ENCODE data around the gene HS6ST2.

The HS6ST2 gene

GRCh38 chrX:132673331-132673730 lies 285.1 kb downstream of the HS6ST2 start:
- TF ChIP-seq POLR2AphosphoS5 (IDR thresholded peaks at IDR 0.05; ENCODE audit: borderline replicate concordance, low read depth, low read length) = no peak
- no peak for TF ChIP-seq FOXP2 (optimal IDR thresholded peaks at IDR 0.05; ENCODE audit: control extremely low read depth, extremely low read length, insufficient read depth)
- no peak for TF ChIP-seq EZH2 (IDR thresholded peaks at IDR 0.05)
- no peak overlapping the region for H3K4me3 ChIP-seq
- DNase-seq (ENCODE audit: low read depth, low spot score) = no peak

GRCh38 chrX:132671229-132671641 lies 287.2 kb downstream of the HS6ST2 start:
- no peaks in the 10 kb centered on the region for H3K9me3 ChIP-seq (ENCODE audit: low read depth, low read length)
- no peak overlapping the region for H3K4me3 ChIP-seq
- no peak overlapping the region for H3K27ac ChIP-seq
- DNase-seq (ENCODE audit: low read depth, low spot score) = no peak
- TF ChIP-seq FOXP2 (optimal IDR thresholded peaks at IDR 0.05; ENCODE audit: control extremely low read depth, extremely low read length, insufficient read depth) = no peak
- no peak for TF ChIP-seq EZH2 (IDR thresholded peaks at IDR 0.05)
- TF ChIP-seq POLR2AphosphoS5 (IDR thresholded peaks at IDR 0.05; ENCODE audit: borderline replicate concordance, low read depth, low read length) = no peak
- H3K9ac ChIP-seq (ENCODE audit: insufficient read length) = no peak overlapping the region
- no peaks in the 10 kb centered on the region for H3K36me3 ChIP-seq (ENCODE audit: insufficient read depth, low read length)

More at GRCh38 chrX:132673331-132673730, 285.1 kb downstream of the HS6ST2 start:
- Histone ChIP-seq H3K36me3 (ENCODE audit: insufficient read depth, low read length) (no peaks in the 10 kb centered on the region), H3K27ac (no peak overlapping the region), H3K9ac (ENCODE audit: insufficient read length) (no peak overlapping the region), H3K9me3 (ENCODE audit: low read depth, low read length) (no peaks in the 10 kb centered on the region)

GRCh38 chrX:132669142-132669541 lies 289.3 kb downstream of the HS6ST2 start:
- H3K4me3 ChIP-seq = no peak overlapping the region
- H3K27ac ChIP-seq = no peak overlapping the region
- DNase-seq (ENCODE audit: low read depth, low spot score) = no peak
- no peaks in the 10 kb centered on the region for H3K9me3 ChIP-seq (ENCODE audit: low read depth, low read length)
- no peaks in the 10 kb centered on the region for H3K36me3 ChIP-seq (ENCODE audit: insufficient read depth, low read length)
- TF ChIP-seq FOXP2 (optimal IDR thresholded peaks at IDR 0.05; ENCODE audit: control extremely low read depth, extremely low read length, insufficient read depth) = no peak
- no peak for TF ChIP-seq EZH2 (IDR thresholded peaks at IDR 0.05)
- no peak for TF ChIP-seq POLR2AphosphoS5 (IDR thresholded peaks at IDR 0.05; ENCODE audit: borderline replicate concordance, low read depth, low read length)
- no peak overlapping the region for H3K9ac ChIP-seq (ENCODE audit: insufficient read length)

GRCh38 chrX:132668178-132668577 lies 290.3 kb downstream of the HS6ST2 start:
- no peaks in the 10 kb centered on the region for H3K36me3 ChIP-seq (ENCODE audit: insufficient read depth, low read length)
- no peak overlapping the region for H3K9ac ChIP-seq (ENCODE audit: insufficient read length)
- no peak for DNase-seq (ENCODE audit: low read depth, low spot score)
- H3K9me3 ChIP-seq (ENCODE audit: low read depth, low read length) = no peaks in the 10 kb centered on the region
- TF ChIP-seq POLR2AphosphoS5 (IDR thresholded peaks at IDR 0.05; ENCODE audit: borderline replicate concordance, low read depth, low read length) (no peak), EZH2 (IDR thresholded peaks at IDR 0.05) (no peak), FOXP2 (optimal IDR thresholded peaks at IDR 0.05; ENCODE audit: control extremely low read depth, extremely low read length, insufficient read depth) (no peak)
- H3K4me3 ChIP-seq = no peak overlapping the region
- H3K27ac ChIP-seq = no peak overlapping the region

GRCh38 chrX:132665676-132666075 lies 292.8 kb downstream of the HS6ST2 start:
- no peak overlapping the region for H3K9ac ChIP-seq (ENCODE audit: insufficient read length)
- TF ChIP-seq POLR2AphosphoS5 (IDR thresholded peaks at IDR 0.05; ENCODE audit: borderline replicate concordance, low read depth, low read length) (no peak), EZH2 (IDR thresholded peaks at IDR 0.05) (no peak), FOXP2 (optimal IDR thresholded peaks at IDR 0.05; ENCODE audit: control extremely low read depth, extremely low read length, insufficient read depth) (no peak)
- no peak for DNase-seq (ENCODE audit: low read depth, low spot score)
- H3K27ac ChIP-seq = no peak overlapping the region
- no peaks in the 10 kb centered on the region for H3K9me3 ChIP-seq (ENCODE audit: low read depth, low read length)
- H3K36me3 ChIP-seq (ENCODE audit: insufficient read depth, low read length) = no peaks in the 10 kb centered on the region
- H3K4me3 ChIP-seq = no peak overlapping the region

- Histone ChIP-seq H3K9me3 (ENCODE audit: low read depth, low read length) (no peaks in the 10 kb centered on the region), H3K36me3 (ENCODE audit: insufficient read depth, low read length) (no peaks in the 10 kb centered on the region), H3K27ac (no peak overlapping the region), H3K9ac (ENCODE audit: insufficient read length) (no peak overlapping the region), H3K4me3 (no peak overlapping the region)
- TF ChIP-seq POLR2AphosphoS5 (IDR thresholded peaks at IDR 0.05; ENCODE audit: borderline replicate concordance, low read depth, low read length) (no peak), EZH2 (IDR thresholded peaks at IDR 0.05) (no peak), FOXP2 (optimal IDR thresholded peaks at IDR 0.05; ENCODE audit: control extremely low read depth, extremely low read length, insufficient read depth) (no peak)
- DNase-seq (ENCODE audit: low read depth, low spot score) = no peak
Measured at GRCh38 chrX:132664273-132664672, 294.2 kb downstream of the HS6ST2 start.

- TF ChIP-seq POLR2AphosphoS5 (IDR thresholded peaks at IDR 0.05; ENCODE audit: borderline replicate concordance, low read depth, low read length) (no peak), EZH2 (IDR thresholded peaks at IDR 0.05) (no peak), FOXP2 (optimal IDR thresholded peaks at IDR 0.05; ENCODE audit: control extremely low read depth, extremely low read length, insufficient read depth) (no peak)
Measured at GRCh38 chrX:132662844-132663243, 295.6 kb downstream of the HS6ST2 start.

GRCh38 chrX:132657876-132658275 lies 300.6 kb downstream of the HS6ST2 start:
- TF ChIP-seq EZH2 (IDR thresholded peaks at IDR 0.05) (no peak), POLR2AphosphoS5 (IDR thresholded peaks at IDR 0.05; ENCODE audit: borderline replicate concordance, low read depth, low read length) (no peak), FOXP2 (optimal IDR thresholded peaks at IDR 0.05; ENCODE audit: control extremely low read depth, extremely low read length, insufficient read depth) (no peak)
- Histone ChIP-seq H3K36me3 (ENCODE audit: insufficient read depth, low read length) (no peaks in the 10 kb centered on the region), H3K27ac (no peak overlapping the region), H3K9ac (ENCODE audit: insufficient read length) (no peak overlapping the region), H3K4me3 (no peak overlapping the region), H3K9me3 (ENCODE audit: low read depth, low read length) (no peaks in the 10 kb centered on the region)
- DNase-seq (ENCODE audit: low read depth, low spot score) = no peak

More at GRCh38 chrX:132662844-132663243, 295.6 kb downstream of the HS6ST2 start:
- Histone ChIP-seq H3K4me3 (no peak overlapping the region), H3K27ac (no peak overlapping the region), H3K9me3 (ENCODE audit: low read depth, low read length) (no peaks in the 10 kb centered on the region), H3K36me3 (ENCODE audit: insufficient read depth, low read length) (no peaks in the 10 kb centered on the region), H3K9ac (ENCODE audit: insufficient read length) (no peak overlapping the region)
- DNase-seq (ENCODE audit: low read depth, low spot score) = no peak

GRCh38 chrX:132652871-132653270 lies 305.6 kb downstream of the HS6ST2 start:
- TF ChIP-seq FOXP2 (optimal IDR thresholded peaks at IDR 0.05; ENCODE audit: control extremely low read depth, extremely low read length, insufficient read depth) (no peak), POLR2AphosphoS5 (IDR thresholded peaks at IDR 0.05; ENCODE audit: borderline replicate concordance, low read depth, low read length) (no peak), EZH2 (IDR thresholded peaks at IDR 0.05) (no peak)
- no peak overlapping the region for H3K9ac ChIP-seq (ENCODE audit: insufficient read length)
- no peak for DNase-seq (ENCODE audit: low read depth, low spot score)

More at GRCh38 chrX:132652871-132653270, 305.6 kb downstream of the HS6ST2 start:
- Histone ChIP-seq H3K27ac (no peak overlapping the region), H3K4me3 (no peak overlapping the region), H3K36me3 (ENCODE audit: insufficient read depth, low read length) (no peaks in the 10 kb centered on the region), H3K9me3 (ENCODE audit: low read depth, low read length) (no peaks in the 10 kb centered on the region)

Measured in SK-N-MC (cell line).